WTC11 (cell line): ENCODE data around the gene BAIAP2. TPM values are rescaled to one million over a fixed set of nuclear protein-coding genes. Genes with fewer than 3 reads are reported as not detected.

Experiments used
- ATAC-seq: fragments of 200-7000 bp; cut with Tn5 transposase; 2 replicates; pipeline ENCODE4 v1.10.0; 2021; ENCODE audit warnings: mild to moderate bottlenecking, moderate library complexity
- CTCF ChIA-PET: fragments of 300-600 bp; sonication (Branson Sonifier 250); formaldehyde crosslinking; loops from one replicate; lab custom pipeline; 2021; ENCODE audit warnings: antibody characterized with exemption; lab: Charles Lee
- POLR2A ChIA-PET: fragments of 350-600 bp; sonication (Branson Sonifier 250); formaldehyde crosslinking; loops from one replicate; lab custom pipeline; 2021; ENCODE audit warnings: antibody characterized with exemption; lab: Charles Lee
- DNase-seq: peaks from one replicate; pipeline ENCODE4 v3.0.0; 2021; ENCODE audit warnings: low spot score
- H3K27ac Mint-ChIP-seq: 2 replicates; pipeline ENCODE4 v1.8.0; 2021; ENCODE audit warnings: mixed read lengths
- H3K27me3 Mint-ChIP-seq: 2 replicates; pipeline ENCODE4 v1.8.0; 2021; ENCODE audit warnings: low read depth, mild to moderate bottlenecking, moderate library complexity, mixed read lengths
- H3K36me3 Mint-ChIP-seq: 2 replicates; pipeline ENCODE4 v1.8.0; 2021; ENCODE audit warnings: mixed read lengths
- H3K4me1 Mint-ChIP-seq: 2 replicates; pipeline ENCODE4 v1.8.0; 2022; ENCODE audit warnings: mixed read lengths
- H3K4me3 Mint-ChIP-seq: 2 replicates; pipeline ENCODE4 v1.8.0; 2021; ENCODE audit warnings: mild to moderate bottlenecking, moderate library complexity, mixed read lengths
- H3K9me3 Mint-ChIP-seq: 2 replicates; pipeline ENCODE4 v1.8.0; 2021; ENCODE audit warnings: mixed read lengths
- CBFB ChIP-seq: sonication (generic); formaldehyde crosslinking; IDR thresholded peaks from 2 replicates; pipeline ENCODE4 v1.8.1; 2022; ENCODE audit warnings: mild to moderate bottlenecking, low read depth, missing genetic modification reagents
- GRHL2 ChIP-seq: fragments of 250-450 bp; sonication (Bioruptor Pico); IDR thresholded peaks from 2 replicates; pipeline ENCODE4 v1.8.0; 2022; ENCODE audit warnings: mild to moderate bottlenecking, moderate library complexity; ENCODE audit not compliant: insufficient replicate concordance, severe bottlenecking
- HMGA2 ChIP-seq: fragments of 250-450 bp; sonication (Bioruptor Pico); IDR thresholded peaks from 2 replicates; pipeline ENCODE4 v1.4.0; 2021; ENCODE audit warnings: mild to moderate bottlenecking, moderate library complexity
- JAZF1 ChIP-seq: fragments of 250-450 bp; sonication (Bioruptor Pico); IDR thresholded peaks from 2 replicates; pipeline ENCODE4 v1.9.0; 2021; ENCODE audit warnings: moderate library complexity, mild to moderate bottlenecking, inconsistent platforms
- RELA ChIP-seq: sonication (generic); formaldehyde crosslinking; IDR thresholded peaks from 2 replicates; pipeline ENCODE4 v1.8.1; 2022; ENCODE audit warnings: missing genetic modification reagents, mild to moderate bottlenecking, borderline replicate concordance
- SP1 ChIP-seq: sonication (generic); formaldehyde crosslinking; conservative IDR thresholded peaks from 2 replicates; pipeline ENCODE4 v1.8.1; 2022; ENCODE audit warnings: missing genetic modification reagents
- TEAD4 ChIP-seq: sonication (generic); formaldehyde crosslinking; IDR thresholded peaks from 2 replicates; pipeline ENCODE4 v1.8.0; 2022; ENCODE audit warnings: mild to moderate bottlenecking, missing genetic modification reagents
- ZBTB21 ChIP-seq: sonication (generic); formaldehyde crosslinking; IDR thresholded peaks from 2 replicates; pipeline ENCODE4 v1.8.1; 2023; ENCODE audit warnings: mild to moderate bottlenecking, missing genetic modification reagents, borderline replicate concordance
- total RNA-seq: library from RNA; stranded (reverse); gene quantifications from 3 replicates; pipeline ENCODE4 v1.2.3, GENCODE V29; 2021
- TF ChIP-seq, protein P1 (sequence below): sonication (generic); formaldehyde crosslinking; IDR thresholded peaks from 2 replicates; pipeline ENCODE4 v1.8.1; 2022; ENCODE audit warnings: mild to moderate bottlenecking, missing genetic modification reagents, moderate library complexity, borderline replicate concordance
- TF ChIP-seq, protein P2 (sequence below): sonication (generic); formaldehyde crosslinking; IDR thresholded peaks from 2 replicates; pipeline ENCODE4 v1.8.1; 2022; ENCODE audit warnings: low read depth, missing genetic modification reagents, borderline replicate concordance
- TF ChIP-seq, protein P3 (sequence below): sonication (generic); formaldehyde crosslinking; IDR thresholded peaks from 2 replicates; pipeline ENCODE4 v1.8.1; 2022; ENCODE audit warnings: low read depth, mild to moderate bottlenecking, moderate library complexity, missing genetic modification reagents, borderline replicate concordance
- TF ChIP-seq, protein P4 (sequence below): sonication (generic); formaldehyde crosslinking; IDR thresholded peaks from 2 replicates; pipeline ENCODE4 v1.8.0; 2022; ENCODE audit warnings: mild to moderate bottlenecking, missing genetic modification reagents
- TF ChIP-seq, protein P5 (sequence below): fragments of 250-450 bp; sonication (Bioruptor Pico); conservative IDR thresholded peaks from 2 replicates; pipeline ENCODE4 v1.9.0; 2021; ENCODE audit warnings: mild to moderate bottlenecking
- TF ChIP-seq, protein P6 (sequence below): sonication (generic); formaldehyde crosslinking; IDR thresholded peaks from 2 replicates; pipeline ENCODE4 v1.8.0; 2023; ENCODE audit warnings: mild to moderate bottlenecking, missing genetic modification reagents
- TF ChIP-seq, protein P7 (sequence below): sonication (generic); formaldehyde crosslinking; conservative IDR thresholded peaks from 2 replicates; pipeline ENCODE4 v1.8.1; 2022; ENCODE audit warnings: mild to moderate bottlenecking, missing genetic modification reagents

BAIAP2 gene
- total RNA-seq, 1 experiment from 2014 or later: 20.7 TPM

DNA sequence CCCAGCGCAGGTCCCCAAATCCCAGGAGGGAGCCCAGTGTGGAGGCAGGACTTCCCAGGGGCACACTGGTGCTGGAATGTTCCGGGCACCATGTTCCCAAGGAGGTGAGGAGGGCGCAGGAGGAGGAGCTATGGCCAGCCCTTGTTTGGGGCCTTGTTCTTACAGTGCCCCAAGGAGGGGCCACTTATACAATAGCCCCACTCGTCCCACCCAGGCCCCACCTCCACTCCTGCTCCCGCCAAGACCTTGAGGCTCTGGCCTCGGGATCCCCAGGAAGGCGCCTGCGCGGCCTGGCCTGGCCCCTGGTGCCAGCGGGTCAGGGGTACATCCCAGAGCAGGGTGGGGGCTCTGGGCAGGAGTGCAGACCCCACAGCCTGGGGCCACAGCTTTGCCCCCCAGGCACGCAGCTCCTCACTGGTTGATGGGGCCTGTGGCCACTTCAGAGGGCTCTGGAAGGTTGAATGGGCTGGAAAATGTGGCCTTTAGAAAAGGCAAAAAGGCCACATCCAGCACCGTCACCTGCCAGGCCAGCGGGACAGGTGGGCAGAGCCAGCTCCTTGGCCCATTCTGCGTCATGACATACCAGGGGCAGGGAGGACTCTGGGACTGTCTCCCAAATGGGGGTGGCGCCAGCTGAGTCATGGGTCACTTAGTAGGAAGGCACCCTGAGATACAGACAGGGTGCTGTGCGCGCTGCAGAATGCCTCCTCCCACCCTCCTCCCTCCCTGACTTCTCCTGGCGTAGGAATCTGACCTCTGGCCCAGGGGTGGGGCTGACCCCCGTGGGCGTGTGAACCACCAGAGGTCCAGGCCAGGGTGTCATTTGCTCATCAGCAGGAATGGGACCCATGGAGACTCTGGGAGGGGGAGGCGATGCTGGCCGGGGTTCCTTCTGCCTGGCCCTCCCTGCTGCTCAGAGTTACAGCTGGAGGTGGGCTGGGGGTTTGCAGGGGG is 98.1 kb downstream of the BAIAP2 start:
- Mint-ChIP-seq H3K4me1 (no peaks in the 10 kb centered on the region), H3K9me3 (peaks cover 7% of the 10 kb centered on the region), H3K27ac (no peak overlapping the region), H3K36me3 (0 out of 2 replicates have a peak, but pooled peaks cover 6% of the 10 kb centered on the region), H3K4me3 (no peak overlapping the region), H3K27me3 (no peaks in the 10 kb centered on the region)
- no peak for DNase-seq
- no peak for ATAC-seq
- ChIA-PET CTCF (interaction anchor here (1.5 to 4.4 kb wide), 5 partner anchors 9 to 97 kb away, joined by 4 to 23 read pairs (median 6); no protein-coding TSS in a partner anchor), POLR2A (interaction anchor here (0.6 to 1.6 kb wide), 3 partner anchors 12 to 54 kb away, joined by 3 to 8 read pairs (median 4); no protein-coding TSS in a partner anchor)
- TF ChIP-seq, protein P1, sequence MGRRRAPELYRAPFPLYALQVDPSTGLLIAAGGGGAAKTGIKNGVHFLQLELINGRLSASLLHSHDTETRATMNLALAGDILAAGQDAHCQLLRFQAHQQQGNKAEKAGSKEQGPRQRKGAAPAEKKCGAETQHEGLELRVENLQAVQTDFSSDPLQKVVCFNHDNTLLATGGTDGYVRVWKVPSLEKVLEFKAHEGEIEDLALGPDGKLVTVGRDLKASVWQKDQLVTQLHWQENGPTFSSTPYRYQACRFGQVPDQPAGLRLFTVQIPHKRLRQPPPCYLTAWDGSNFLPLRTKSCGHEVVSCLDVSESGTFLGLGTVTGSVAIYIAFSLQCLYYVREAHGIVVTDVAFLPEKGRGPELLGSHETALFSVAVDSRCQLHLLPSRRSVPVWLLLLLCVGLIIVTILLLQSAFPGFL (CRISPR knock-in tag): no peak
- TF ChIP-seq TEAD4 (CRISPR knock-in tag) (no peak), ZBTB21 (CRISPR knock-in tag) (no peak), CBFB (CRISPR knock-in tag) (no peak), HMGA2 (CRISPR knock-in tag) (no peak), GRHL2 (no peak), SP1 (no peak), RELA (CRISPR knock-in tag) (no peak), JAZF1 (CRISPR knock-in tag) (no peak)
- TF ChIP-seq, protein P2, sequence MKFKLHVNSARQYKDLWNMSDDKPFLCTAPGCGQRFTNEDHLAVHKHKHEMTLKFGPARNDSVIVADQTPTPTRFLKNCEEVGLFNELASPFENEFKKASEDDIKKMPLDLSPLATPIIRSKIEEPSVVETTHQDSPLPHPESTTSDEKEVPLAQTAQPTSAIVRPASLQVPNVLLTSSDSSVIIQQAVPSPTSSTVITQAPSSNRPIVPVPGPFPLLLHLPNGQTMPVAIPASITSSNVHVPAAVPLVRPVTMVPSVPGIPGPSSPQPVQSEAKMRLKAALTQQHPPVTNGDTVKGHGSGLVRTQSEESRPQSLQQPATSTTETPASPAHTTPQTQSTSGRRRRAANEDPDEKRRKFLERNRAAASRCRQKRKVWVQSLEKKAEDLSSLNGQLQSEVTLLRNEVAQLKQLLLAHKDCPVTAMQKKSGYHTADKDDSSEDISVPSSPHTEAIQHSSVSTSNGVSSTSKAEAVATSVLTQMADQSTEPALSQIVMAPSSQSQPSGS: no peak
- TF ChIP-seq, protein P3, sequence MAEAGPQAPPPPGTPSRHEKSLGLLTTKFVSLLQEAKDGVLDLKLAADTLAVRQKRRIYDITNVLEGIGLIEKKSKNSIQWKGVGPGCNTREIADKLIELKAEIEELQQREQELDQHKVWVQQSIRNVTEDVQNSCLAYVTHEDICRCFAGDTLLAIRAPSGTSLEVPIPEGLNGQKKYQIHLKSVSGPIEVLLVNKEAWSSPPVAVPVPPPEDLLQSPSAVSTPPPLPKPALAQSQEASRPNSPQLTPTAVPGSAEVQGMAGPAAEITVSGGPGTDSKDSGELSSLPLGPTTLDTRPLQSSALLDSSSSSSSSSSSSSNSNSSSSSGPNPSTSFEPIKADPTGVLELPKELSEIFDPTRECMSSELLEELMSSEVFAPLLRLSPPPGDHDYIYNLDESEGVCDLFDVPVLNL: no peak
- TF ChIP-seq, protein P4, sequence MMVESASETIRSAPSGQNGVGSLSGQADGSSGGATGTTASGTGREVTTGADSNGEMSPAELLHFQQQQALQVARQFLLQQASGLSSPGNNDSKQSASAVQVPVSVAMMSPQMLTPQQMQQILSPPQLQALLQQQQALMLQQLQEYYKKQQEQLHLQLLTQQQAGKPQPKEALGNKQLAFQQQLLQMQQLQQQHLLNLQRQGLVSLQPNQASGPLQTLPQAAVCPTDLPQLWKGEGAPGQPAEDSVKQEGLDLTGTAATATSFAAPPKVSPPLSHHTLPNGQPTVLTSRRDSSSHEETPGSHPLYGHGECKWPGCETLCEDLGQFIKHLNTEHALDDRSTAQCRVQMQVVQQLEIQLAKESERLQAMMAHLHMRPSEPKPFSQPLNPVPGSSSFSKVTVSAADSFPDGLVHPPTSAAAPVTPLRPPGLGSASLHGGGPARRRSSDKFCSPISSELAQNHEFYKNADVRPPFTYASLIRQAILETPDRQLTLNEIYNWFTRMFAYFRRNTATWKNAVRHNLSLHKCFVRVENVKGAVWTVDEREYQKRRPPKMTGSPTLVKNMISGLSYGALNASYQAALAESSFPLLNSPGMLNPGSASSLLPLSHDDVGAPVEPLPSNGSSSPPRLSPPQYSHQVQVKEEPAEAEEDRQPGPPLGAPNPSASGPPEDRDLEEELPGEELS (CRISPR knock-in tag): no peak
- TF ChIP-seq, protein P5, sequence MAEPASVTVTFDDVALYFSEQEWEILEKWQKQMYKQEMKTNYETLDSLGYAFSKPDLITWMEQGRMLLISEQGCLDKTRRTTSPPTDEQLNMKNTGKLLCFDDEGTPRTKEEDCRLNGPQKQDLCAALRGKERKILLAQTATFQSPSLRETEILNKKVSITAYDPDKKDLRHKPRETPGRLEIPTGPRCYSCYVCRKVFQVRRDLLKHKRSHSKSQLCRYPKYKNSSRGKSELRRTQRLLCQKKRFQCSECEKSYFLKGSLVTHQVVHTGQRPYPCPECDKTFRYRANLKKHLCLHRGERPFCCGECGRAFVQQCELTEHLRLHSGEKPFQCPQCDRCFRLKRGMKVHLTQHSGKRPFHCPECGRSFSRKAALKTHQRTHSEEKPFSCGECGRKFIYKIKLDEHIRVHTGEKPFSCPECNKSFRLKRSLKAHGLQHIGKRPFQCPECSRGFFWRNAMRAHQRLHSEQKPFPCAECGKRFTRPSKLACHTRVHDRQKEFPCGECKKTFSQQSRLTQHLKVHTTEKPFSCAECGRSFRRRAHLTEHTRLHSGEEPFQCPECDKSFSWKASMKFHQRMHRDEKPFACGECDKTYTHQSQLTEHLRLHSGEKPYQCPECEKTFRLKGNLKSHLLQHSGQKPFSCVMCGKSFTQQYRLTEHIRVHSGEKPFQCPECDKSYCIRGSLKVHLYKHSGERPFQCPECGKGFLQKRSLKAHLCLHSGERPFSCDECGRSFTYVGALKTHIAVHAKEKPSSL (CRISPR knock-in tag): no peak
- TF ChIP-seq, protein P6, sequence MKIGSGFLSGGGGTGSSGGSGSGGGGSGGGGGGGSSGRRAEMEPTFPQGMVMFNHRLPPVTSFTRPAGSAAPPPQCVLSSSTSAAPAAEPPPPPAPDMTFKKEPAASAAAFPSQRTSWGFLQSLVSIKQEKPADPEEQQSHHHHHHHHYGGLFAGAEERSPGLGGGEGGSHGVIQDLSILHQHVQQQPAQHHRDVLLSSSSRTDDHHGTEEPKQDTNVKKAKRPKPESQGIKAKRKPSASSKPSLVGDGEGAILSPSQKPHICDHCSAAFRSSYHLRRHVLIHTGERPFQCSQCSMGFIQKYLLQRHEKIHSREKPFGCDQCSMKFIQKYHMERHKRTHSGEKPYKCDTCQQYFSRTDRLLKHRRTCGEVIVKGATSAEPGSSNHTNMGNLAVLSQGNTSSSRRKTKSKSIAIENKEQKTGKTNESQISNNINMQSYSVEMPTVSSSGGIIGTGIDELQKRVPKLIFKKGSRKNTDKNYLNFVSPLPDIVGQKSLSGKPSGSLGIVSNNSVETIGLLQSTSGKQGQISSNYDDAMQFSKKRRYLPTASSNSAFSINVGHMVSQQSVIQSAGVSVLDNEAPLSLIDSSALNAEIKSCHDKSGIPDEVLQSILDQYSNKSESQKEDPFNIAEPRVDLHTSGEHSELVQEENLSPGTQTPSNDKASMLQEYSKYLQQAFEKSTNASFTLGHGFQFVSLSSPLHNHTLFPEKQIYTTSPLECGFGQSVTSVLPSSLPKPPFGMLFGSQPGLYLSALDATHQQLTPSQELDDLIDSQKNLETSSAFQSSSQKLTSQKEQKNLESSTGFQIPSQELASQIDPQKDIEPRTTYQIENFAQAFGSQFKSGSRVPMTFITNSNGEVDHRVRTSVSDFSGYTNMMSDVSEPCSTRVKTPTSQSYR (CRISPR knock-in tag): no peak
- TF ChIP-seq, protein P7, sequence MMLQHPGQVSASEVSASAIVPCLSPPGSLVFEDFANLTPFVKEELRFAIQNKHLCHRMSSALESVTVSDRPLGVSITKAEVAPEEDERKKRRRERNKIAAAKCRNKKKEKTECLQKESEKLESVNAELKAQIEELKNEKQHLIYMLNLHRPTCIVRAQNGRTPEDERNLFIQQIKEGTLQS (CRISPR knock-in tag): no peak
